Esophagus mucosa (tissue), 1 donor: ENCODE data around the gene OAT. TPM values are rescaled to one million over a fixed set of nuclear protein-coding genes. Genes with fewer than 3 reads are reported as not detected.
"Not testable (repeated sequence)": the region's sequence is repeated elsewhere in the genome, so short reads cannot be mapped to it uniquely, and the experiment has no call there.

ENCODE experiments used
- ATAC-seq: fragments of 200-7000 bp; cut with Tn5 transposase; one replicate; pipeline ENCODE4 v1.9.1; 2020
- total RNA-seq: library from RNA; stranded (reverse); gene quantifications from one replicate; pipeline ENCODE4 v1.2.4, GENCODE V29; 2023
- donor health status: DM: yes; HTN: yes; CAD: no.

The OAT gene
- total RNA-seq, 1 donor from 2014 or later: 104 TPM

DNA sequence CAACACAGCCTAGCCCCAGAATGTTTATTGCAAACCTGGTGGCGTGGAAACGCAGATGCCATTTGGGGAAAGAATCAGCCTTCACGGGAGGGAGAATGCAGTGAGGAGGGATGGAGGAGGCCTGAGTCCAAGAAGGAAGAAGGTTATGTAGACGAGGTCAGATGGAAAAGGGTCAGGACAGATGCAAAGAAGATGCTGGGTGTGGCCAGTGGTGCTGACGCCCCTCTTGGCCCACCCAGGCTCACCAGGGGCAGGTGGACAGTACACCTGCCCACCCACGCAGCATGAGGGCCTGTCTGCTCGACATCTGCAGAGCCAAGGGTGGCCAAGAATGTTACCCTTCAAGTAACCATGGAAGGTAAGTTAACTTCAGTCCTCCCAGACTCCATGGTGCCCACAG lies 40.5 kb downstream of the OAT start:
- no peak for ATAC-seq

DNA sequence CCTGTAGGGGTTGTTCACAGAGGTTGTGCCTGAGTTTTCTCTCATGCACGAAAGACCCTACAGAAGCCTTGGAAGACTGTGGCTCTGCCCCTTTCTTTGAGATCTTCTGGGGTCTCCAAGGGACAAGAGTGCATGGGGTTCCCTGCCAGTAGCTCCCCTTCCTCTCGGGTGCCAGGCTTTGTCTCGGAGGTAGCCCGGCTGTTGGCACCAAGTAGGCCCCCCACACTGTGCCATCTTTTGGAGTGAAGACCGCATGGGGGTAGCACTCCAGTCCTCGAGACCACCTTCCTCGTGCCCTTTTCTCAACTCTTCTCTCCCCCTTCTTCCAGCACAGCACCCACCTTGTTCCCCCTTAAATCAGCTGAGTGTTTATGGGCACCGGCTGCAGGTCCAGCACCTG lies 41.6 kb downstream of the OAT start:
- no peak for ATAC-seq

DNA sequence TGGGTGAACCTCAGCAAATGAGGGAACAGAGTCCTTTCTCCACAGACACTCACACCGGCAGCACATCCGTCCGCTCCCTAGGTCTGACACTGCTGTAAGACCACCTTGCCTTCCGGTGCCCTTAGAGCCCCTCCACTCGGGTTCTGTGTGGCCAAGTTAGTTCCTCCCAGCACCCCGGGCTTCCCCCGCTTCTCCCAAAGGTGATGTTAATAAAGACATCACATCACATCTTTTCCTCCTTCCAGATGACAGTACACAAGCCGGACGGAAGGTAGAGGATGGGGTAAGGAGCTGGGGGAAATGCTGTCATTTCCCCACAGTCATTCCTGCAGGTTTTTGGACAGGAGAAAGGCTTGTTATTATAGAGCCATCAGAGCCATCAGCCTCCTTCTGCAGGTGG lies 42.3 kb downstream of the OAT start:
- ATAC-seq: no peak

DNA sequence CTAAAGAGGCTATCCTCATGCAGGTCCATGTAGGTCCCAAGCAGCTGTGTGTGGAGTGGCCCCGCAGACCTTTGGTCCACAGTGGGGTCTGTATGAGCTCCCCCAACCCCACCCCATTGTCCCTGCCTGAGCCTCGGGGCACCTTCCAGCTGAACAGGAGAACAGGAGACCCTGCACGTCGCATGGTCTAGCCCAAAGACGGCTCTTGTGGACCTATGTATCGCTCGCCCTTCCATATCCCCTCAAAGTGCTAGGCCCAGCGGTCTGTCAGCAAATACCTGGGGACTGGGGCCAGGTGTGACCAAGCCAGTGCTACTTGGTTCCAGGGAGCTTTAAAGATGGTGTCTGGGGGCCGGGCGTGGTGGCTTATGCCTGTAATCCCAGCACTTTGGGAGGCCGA lies 43.0 kb downstream of the OAT start:
- no peak for ATAC-seq

DNA sequence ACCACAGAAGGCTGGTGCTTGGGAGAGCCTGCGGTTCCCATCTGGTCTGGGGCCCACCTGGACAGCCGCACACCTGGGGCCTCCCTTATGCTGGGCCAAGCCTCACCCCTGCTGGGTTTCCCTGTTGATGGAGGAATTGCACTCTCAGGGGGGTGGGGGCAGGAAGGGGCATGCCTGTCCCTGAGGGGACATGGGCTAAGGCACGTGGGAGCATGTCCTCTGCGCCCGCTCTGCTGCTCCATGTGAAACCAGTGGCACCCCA lies 43.4 kb downstream of the OAT start:
- ATAC-seq: no peak

DNA sequence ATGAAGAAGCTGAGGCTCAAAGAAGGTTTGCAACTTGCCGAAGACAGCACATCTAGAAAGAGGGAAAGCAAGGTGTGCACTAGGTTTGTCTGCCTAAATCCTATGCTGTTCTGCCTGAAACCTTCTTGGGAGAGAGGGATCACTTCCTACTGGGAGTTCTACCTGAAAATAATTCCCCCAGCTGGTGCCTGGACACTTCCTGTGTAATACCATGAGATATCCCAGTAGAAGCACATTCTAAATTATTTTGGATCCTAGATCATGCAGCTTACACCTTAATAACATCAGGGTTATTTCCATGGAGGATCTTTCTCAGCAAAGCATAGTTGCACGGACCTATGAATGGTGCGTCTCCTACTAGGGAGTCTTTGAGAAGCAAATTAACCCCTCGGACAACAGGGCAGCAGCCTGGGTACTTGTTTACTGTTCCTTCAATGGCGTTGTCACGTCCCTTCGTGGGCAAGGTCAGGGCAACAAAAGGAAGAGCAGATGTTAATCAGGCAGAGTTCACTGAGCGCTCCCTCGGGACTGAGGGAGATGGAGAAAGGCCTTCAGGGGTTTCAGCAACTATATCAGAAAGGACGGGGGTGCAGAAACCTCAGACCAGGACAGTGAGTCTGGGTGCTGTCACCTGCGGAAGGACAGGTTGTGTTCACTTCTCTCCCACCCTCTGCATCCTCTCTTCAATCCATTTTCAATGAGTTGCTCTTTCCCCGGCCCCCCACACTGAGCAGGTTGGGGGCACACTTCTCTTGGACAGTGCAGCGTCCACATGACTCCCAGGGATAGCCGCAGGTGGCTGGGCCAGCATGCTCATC lies 44.0 kb downstream of the OAT start:
- no peak for ATAC-seq

DNA sequence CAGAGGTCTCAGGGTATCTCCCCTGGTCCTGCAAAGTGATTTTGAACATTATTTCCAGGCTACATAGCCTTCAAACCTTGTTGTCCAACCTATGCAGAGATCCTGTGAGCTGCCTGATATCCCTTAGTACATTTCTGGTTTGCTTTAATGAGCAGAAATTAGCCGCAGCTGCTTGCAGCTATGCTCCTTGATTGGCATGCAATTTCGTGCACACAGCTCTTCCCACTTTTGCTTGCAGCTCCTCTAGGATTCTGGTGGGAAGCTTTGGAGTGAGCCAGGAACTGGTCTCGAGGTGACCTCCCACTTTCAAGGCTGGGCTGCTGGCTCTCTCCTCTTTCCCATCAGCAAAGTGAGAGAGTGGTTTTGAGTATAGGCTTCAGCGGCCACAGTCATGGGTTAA lies 45.8 kb downstream of the OAT start:
- no peak for ATAC-seq

DNA sequence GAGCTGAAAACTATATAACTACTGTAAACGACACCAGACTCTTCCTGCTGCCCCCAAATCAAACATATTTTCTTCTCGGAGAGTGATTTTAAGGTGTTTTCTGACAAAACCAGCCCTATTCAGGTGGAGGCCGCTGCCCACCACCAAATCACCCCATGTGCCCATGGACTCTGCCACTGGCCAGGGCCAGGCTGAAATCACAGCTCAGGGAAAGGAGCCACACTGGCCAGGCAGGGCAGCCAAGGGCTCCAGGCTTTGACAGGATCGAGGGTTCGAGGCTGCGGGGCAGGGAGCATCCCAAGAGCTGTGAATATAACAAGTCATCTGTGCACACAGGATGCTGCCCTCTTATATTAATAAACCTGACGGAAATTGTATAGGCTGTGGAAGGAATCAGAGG lies 48.3 kb downstream of the OAT start:
- ATAC-seq: no peak

DNA sequence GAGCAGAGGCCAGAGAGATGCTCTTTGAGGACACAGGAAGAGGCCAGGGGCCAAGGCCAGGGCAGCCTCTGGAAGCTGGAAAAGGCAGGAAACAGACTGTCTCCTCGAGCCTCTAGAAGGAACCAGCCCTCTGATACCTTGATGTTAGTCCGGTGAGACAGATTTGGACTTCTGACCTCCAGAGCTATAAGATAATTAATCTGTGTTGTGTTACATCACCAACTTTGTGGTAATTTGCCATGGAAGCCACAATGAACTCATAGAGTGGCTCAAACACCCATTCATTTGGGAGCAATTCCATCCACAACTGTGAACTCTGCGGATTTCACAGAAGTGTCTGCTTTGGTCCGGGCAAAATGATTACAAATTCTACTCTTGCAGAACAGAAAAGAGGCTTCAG lies 48.7 kb downstream of the OAT start:
- ATAC-seq: no peak

DNA sequence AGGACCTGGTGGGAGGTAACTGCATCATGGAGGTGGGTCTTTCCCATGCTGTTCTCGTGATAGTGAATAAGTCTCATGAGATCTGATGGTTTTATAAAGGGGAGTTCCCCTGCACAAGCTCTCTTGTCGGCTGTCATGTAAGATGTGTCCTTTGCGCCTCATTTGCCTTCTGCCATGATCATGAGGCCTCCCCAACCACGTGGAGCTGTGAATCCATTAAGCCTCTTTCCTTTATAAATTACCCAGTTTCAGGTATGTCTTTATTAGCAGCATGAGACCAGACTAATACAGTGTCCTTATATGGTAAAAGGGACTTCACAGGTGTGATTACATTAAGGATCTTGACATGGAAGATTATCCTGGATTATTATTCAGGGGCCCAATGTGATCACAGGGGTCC lies 49.2 kb downstream of the OAT start:
- not testable (repeated sequence) for ATAC-seq

DNA sequence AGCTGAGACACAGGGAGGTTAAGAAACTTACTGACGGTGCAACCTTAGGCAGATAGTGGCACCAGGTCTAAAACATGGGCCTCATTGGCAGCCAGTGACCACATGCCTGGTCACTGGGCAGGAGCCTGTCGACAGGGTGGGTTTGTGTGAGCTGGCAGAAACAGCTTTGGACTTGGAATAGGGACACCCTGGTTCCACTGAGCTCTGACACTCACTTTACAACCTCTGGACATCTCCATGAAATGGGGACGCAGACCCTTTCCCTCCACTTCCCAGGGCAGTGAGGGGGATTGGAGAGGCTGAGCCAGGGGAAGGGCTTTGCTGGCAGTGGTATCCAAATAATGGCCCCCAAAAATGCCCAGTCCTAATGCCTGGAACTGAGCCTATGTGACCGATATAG lies 49.7 kb downstream of the OAT start:
- ATAC-seq: no peak

DNA sequence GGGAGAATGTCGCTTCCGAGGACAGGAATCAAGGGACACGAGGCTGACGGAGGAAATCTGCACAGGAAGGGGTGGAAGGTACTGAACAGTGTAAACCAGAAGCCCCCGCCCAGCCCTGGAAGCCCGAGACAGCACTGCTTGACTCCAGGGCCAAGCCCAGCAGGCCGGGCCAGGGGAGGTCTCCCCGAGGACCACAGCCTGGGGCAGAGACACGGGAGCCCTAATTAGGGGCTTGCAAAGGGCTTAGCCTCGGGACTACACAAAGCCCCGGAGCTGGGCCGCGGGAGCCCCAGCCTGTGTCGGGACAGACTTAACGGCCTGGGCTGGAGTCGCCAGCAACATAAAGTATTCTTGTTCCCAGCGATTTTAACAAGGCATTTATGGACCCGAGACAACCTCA lies 50.8 kb downstream of the OAT start:
- no peak for ATAC-seq

DNA sequence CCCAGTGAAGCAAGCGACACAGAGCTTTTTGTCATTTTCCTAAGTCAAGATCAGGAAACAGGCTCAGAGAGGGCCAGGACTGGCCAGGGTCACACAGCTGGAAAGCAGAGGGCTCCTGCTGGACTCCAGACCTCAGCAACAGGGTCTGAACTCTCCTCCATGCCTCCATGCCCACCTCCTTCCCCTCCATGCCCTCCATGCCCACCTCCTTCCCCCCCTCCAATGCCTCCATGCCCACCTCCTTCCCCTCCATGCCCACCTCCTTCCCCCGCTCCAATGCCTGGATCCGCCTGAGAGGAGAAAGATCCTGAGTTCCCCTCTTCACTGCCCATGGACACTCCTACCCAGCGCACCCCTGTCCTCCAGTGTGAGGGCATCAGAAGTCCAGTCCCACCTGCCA lies 51.3 kb downstream of the OAT start:
- ATAC-seq: no peak

DNA sequence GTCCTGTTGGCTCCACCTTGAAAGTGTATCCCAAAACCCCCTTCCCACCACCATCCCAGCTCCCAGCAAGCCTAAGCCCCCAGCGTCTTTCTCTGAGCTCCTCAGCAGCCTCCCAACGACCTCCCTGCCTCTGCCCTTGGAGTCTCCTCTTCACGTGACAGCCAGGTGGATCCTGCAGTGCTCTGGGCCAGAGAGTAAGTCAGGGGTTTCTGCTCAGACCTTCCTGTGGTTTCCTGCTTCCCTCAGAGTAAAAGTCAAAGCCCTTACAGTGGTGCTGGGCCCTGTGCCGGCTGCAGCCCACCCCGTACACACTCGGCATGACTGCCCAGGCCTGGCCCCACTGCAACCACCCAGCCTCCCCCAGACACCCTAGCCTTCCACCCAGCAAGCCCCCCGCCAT lies 51.9 kb downstream of the OAT start:
- ATAC-seq: no peak

DNA sequence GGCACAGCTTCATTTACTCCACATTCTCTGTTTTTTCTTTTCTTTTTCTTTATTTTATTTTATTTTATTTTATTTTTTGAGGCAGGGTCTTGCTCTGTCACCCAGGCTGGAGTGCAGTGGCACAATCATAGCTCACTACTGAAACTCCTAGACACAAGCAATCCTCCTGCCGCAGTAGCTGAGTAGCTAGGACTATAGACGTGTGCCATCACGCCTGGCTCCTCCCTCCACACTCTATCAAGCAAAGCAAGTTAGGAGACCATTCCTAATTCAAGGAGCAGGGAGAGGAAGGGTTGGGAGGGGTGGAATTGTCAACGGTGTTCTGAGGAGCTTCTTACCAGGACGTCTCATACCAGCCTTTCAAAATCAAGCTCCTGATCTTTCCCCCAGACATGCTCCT lies 52.4 kb downstream of the OAT start:
- ATAC-seq: peak; percentile 36

DNA sequence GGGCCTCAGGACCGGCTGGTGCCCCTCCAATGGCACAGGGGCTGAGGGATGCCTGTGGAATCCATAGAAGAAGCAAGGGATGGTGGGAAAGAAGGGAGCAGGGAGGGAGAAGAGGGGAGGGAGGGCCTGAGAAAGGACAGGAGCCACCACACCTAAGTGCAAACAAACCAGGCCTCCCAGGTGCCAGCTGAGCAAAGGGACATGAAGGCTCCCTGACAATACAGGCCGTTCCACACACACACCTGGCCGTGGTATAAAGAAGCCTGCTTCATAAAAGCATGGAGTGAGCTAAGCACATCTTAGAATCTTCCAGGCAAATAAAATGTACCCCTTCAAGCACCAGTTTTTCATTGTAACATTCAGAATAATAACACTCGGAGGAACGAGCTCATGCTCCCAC lies 54.0 kb downstream of the OAT start:
- no peak for ATAC-seq

DNA sequence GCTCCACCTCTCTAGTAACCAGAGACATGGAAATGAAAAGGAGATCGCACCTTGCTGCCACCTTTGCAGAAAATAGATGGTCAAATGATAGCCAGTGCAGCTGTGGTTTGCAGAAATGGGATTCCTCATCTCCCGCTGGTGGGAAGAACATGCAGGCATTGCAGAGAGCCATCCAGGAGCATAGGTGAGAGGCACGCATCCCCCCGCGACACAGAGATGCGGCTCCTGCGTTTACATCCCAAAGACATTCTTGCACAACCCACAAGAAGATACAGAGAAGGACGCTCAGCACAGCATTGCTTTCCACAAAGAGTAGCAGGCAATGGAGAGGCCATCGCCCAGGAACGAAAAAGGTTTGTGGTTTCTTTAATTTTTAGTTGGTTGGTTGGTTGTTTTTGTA lies 56.2 kb downstream of the OAT start:
- ATAC-seq: no peak

DNA sequence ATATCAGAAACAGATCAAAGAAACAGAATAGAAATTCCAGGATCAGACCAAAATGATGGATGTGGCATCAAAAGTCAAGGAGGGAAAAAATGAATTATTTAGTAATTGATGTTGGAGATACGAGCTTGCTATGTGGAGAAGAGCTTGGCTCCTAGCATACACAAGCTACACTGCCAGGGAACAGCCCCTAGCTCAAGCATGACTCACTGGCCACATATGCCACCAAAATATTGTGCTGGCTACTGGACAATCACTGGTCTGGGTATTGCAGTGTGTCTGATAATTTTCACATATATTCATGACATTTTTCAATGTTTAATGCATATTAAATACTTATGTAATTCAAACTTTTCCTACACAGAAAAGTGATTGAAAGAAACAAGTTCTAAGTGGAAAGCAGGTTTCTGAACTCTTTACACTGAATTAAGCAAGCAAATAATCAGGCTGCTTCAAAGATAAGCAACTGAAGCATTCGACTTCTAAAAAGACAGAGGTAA lies 59.3 kb downstream of the OAT start:
- no peak for ATAC-seq

DNA sequence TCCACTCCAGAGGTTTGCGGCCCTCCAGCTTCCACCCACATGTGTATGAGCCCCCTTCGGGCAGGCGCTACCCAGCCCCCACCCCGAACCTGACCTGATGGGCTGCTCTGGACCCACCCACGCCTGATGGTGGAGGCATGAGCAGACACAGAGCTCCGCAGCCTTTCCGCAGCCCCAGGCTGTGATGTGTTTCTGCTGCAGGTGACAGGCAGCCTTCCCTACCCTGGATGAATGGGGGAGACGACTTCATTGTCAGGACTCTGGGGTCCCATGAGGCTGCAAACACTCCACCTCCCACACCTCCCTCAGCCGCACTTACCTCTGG lies 61.2 kb downstream of the OAT start:
- ATAC-seq: peak; percentile 40

DNA sequence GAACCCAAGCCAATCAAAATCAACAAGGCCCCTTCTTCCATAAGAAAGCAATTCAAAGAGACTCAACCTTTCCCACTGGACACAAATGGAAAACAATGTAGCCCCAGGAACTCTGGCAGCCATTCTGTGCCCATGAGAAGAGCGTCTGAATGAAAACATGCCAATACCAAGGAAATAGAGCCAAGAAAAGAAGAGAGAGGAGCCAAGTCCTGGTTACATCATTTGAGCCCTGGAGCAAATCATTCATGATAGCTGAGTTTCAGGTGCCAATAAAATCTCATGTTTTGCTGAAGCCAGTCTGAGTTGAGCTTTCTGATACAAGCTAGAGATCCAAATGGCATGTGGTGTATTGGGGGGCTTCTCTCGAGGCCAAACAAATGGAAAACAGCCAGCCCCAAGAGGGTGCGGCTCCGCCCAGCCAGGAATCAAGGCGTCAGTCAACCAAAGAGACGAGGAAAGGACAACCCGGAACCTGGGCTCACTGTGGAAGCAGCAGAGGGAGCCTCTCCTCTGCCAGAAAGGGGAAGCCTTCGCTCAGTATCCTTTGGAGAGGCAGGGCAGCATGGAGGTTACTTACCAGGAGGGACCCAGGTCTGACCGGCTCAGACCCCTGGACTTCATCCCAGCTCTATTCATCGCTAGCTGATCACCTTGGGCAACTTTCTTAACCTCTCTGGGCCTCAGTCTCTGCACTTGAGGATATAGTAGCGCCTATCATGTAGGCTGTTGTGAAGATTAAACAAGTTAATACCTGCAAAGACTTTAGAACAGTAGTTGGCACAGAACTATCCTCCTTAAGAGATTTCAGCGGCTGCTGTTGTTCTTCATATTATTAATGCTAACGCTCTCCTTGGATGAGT lies 61.8 kb downstream of the OAT start:
- peak; percentile 80 for ATAC-seq

DNA sequence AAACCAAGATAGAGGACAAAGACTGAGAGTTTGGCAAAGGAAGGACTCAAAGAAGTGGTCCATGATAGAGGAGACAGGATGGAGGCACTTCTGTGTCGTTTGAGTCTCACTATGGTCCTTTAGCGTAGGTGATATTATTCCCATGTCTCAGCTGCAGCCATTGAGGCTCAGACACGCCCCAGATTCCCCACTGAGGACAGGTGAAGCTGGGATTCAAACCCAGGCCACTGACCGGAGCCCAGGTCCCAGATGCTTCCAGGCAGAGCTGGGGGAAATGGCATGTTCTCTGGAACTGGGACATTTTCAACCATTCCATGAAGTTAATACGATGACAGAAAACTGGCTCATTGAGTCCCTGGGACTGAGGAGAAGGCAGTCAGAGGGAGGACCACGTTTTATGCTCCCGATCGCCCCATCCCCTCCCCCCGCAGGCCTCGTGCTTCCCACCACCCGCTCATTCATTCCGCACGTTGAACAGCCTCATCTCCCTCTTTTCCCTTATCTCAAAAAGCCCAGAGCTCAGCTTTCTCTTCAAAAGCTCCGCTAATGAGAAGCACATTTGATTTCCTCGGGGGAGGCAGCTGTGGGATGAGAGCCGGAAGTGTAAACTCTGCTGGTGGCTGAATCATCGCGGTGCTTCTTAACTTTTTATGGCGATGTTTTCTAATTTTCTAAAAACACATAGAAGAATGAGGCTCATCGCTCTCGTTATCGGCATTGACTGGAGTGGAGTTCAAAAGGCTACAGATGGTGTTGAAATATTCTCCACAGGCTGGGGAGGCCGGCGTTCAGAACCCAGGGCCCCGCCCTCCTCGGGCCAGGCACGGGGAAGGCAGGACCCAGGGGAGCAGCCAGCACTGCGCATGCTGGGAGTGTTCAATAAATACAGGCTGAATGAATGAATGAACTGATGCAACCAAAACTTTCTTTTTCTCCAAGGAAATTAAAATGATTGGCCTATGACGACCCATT lies 64.0 kb downstream of the OAT start:
- peak; percentile 74 for ATAC-seq

DNA sequence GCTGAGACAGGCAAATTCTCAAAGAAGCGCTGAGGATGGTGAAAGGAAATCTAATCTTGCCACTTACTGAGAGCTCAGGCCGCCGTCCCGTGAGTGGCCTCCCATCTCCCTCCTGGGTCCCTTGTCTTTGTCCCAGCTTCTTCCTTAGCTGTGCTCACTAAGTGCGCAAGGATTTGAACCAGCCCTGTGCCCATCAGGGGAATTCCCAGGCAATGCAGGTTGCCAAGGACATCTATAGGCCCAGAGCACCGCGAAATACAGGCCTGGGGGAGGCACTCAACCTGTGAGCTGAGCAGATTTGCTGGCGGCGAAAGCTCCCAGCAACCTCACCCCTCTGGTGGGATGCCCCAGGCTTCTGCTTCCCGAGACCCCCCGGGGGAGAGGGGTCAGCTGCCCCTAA lies 64.8 kb downstream of the OAT start:
- no peak for ATAC-seq
